ENCODE results near the gene ADGRV1. TPM values are rescaled to one million over a fixed set of nuclear protein-coding genes. Genes with fewer than 3 reads are reported as not detected.

Gene ADGRV1
- total RNA-seq, 1 experiment from 2014 or later: 64.8 TPM

DNA sequence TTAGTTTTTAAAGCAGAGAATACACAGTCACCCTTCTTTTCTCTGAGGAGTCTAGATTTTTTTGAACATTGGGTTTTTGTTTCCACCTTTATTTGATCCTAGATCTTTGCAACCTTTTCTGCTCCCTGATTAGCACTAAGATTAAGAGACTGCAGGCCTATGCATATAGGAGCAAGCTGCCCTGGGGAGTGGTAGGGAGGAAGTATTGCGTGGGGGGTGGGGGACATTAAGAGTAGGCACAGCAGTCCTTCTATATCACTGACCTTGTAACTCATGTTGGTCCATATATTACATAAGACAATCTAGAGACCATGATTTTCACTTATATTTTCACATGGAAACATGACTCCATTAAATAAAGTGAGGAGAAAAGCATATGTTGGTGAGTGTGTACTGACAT lies 149.1 kb downstream of the ADGRV1 start:
- Histone ChIP-seq H2BK20ac (ENCODE audit: low read depth, low read length, poor library complexity, severe bottlenecking) (no peak overlapping the region), H3K4ac (ENCODE audit: low read depth, low read length) (no peak overlapping the region), H2BK12ac (ENCODE audit: insufficient read length, low read depth, low read length) (no peak overlapping the region), H3K79me1 (ENCODE audit: insufficient read depth, low read depth, low read length, poor library complexity, severe bottlenecking) (no peaks in the 10 kb centered on the region), H2BK120ac (ENCODE audit: low read depth, low read length, poor library complexity, severe bottlenecking) (no peak overlapping the region), H3K18ac (ENCODE audit: insufficient read length, low read depth, low read length) (no peak overlapping the region), H3K79me2 (ENCODE audit: insufficient read depth, low read length) (no peaks in the 10 kb centered on the region), H3K23ac (ENCODE audit: insufficient read length, low read depth, low read length) (no peak overlapping the region), H3K27ac (ENCODE audit: insufficient read length, low read depth, low read length) (no peak overlapping the region), H4K91ac (ENCODE audit: insufficient read length, low read depth, low read length) (no peak overlapping the region), H3K27me3 (ENCODE audit: insufficient read depth, low read length) (no peaks in the 10 kb centered on the region), H3K4me1 (ENCODE audit: insufficient read depth, low read length) (no peaks in the 10 kb centered on the region), H4K8ac (replicated peaks; ENCODE audit: insufficient read length, low read depth, low read length) (no peak overlapping the region), H2BK5ac (ENCODE audit: insufficient read length, low read length) (no peak overlapping the region), H3T11ph (ENCODE audit: low read length) (no peak overlapping the region), H2AFZ (ENCODE audit: low read length) (no peak overlapping the region), H3K14ac (ENCODE audit: insufficient read depth, low read length) (no peak overlapping the region), H3K9ac (ENCODE audit: extremely low read depth, insufficient read length, low read length) (no peak overlapping the region), H2AK5ac (ENCODE audit: insufficient read length, low read length) (no peak overlapping the region), H3K4me2 (ENCODE audit: insufficient read depth, insufficient read length, low read length) (no peak overlapping the region), H3K23me2 (ENCODE audit: insufficient read length, low read depth, low read length, poor library complexity, severe bottlenecking) (no peaks in the 10 kb centered on the region), H3K56ac (ENCODE audit: insufficient read length, low read depth, low read length) (no peak overlapping the region), H3K9me3 (ENCODE audit: control insufficient read depth, low read depth, low read length) (no peaks in the 10 kb centered on the region), H2BK15ac (ENCODE audit: low read depth, low read length) (no peak overlapping the region), H4K5ac (ENCODE audit: insufficient read length, low read depth, low read length) (no peak overlapping the region), H4K20me1 (ENCODE audit: control insufficient read depth, insufficient read depth, insufficient read length) (no peaks in the 10 kb centered on the region)
- TF ChIP-seq, protein P1, sequence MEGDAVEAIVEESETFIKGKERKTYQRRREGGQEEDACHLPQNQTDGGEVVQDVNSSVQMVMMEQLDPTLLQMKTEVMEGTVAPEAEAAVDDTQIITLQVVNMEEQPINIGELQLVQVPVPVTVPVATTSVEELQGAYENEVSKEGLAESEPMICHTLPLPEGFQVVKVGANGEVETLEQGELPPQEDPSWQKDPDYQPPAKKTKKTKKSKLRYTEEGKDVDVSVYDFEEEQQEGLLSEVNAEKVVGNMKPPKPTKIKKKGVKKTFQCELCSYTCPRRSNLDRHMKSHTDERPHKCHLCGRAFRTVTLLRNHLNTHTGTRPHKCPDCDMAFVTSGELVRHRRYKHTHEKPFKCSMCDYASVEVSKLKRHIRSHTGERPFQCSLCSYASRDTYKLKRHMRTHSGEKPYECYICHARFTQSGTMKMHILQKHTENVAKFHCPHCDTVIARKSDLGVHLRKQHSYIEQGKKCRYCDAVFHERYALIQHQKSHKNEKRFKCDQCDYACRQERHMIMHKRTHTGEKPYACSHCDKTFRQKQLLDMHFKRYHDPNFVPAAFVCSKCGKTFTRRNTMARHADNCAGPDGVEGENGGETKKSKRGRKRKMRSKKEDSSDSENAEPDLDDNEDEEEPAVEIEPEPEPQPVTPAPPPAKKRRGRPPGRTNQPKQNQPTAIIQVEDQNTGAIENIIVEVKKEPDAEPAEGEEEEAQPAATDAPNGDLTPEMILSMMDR (conservative IDR thresholded peaks at IDR 0.05): no peak
- no peak for DNase-seq
- no peaks in the 10 kb centered on the region for H3K9me3 Mint-ChIP-seq
- no CpG with 5 or more reads among the region's 1 CpG for WGBS (ENCODE audit: extremely low coverage, insufficient read length, low lambda C conversion rate)
- peaks cover 9 to 28% (median 25%) of the 10 kb centered on the region in 3 experiments; a peak in 6 of 7 replicates for H3K36me3 Mint-ChIP-seq (ENCODE audit: insufficient read depth in 1 of 3, low read depth in 3 of 3)
- peak overlapping the region; percentile 37 to 83 (median 68); a peak in 5 of 7 replicates for H3K27ac Mint-ChIP-seq
- no peak overlapping the region for H3K4me3 Mint-ChIP-seq
- peaks cover 3 to 9% of the 10 kb centered on the region in 2 experiments; a peak in 3 of 4 replicates for H3K4me1 Mint-ChIP-seq
- H3K27me3 Mint-ChIP-seq (ENCODE audit: low read depth): no peaks in the 10 kb centered on the region

All from H9 (cell line).